ENCODE results near the gene CFAP92.

DNA sequence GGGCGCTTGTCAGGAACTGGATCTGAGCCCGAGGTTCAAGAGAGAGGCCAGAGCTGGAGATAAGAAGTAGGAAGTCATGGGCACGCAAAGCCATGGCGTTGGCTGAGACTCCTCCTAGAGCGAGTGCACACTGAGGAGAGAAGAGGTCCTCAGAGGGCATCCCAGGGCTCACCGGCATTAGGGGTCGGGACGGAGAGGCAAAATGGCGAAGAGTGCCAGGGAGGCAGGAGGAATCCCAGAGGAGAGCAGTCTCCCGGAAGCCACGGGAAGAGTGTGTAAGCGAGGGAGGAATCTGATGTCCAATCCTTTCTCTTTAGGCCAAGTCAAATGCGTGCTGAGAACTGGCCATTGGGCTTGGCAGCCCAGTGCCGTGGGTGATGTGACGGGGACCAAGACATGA lies 31.2 kb upstream of the CFAP92 start:
- TF ChIP-seq CTCF (IDR thresholded peaks at IDR 0.05) (no peak), POLR2A (IDR thresholded peaks at IDR 0.05) (no peak)

Measured in Peyer's patch (tissue), 4 donors.